Adipose tissue (tissue), 3 donors: ENCODE measurements around the gene ZSWIM2. TPM values are rescaled to one million over a fixed set of nuclear protein-coding genes. Genes with fewer than 3 reads are reported as not detected.
A peak's percentile ranks its signal among the peaks of the same experiment; 100 is the strongest.
"Not testable (repeated sequence)": the region's sequence is repeated elsewhere in the genome, so short reads cannot be mapped to it uniquely, and the experiment has no call there.

Source experiments
- H3K27ac ChIP-seq: one replicate; pipeline ENCODE4 v1.5.1; 2013; ENCODE audit warnings: low read depth, low read length
- WGBS, 3 donors: extraction: QIAGEN DNeasy Blood & Tissue Kit; methylation state at CpG; one replicate each; pipeline ENCODE4 v1.1.7; 2013; 5-methylcytosine and 5-hydroxymethylcytosine counted together
- polyA plus RNA-seq, 3 donors: library from polyadenylated mRNA; stranded (reverse); fragments of 200-250 nt; gene quantifications; one replicate each; pipeline ENCODE4 v1.2.3, GENCODE V29; 2013
- donor health status: healthy with polysubstance abuse.
- donor health status: Bipolar disorder and iron deficiency.
- donor health status: healthy.

Gene ZSWIM2
- polyA plus RNA-seq = under 1 TPM in 2 of 3 donors, not detected in 1; 0.34 TPM

- H3K27ac ChIP-seq = no peak within 1 kb of the TSS
These were observed at the start of gene ZSWIM2 for GRCh38 chr2:186848873-186849578. Gene ZSWIM2, minus strand, starts transcription at chr2:186849170. Its CDS starts 40 bp downstream, at chr2:186849130.

GRCh38 chr2:186896220-186896619 is 47.2 kb upstream of the ZSWIM2 start:
- H3K27ac ChIP-seq = not testable (repeated sequence)
- 64 to 88% (median 81%) methylated on average over 3 of the region's 3 CpGs for WGBS, 3 donors

More at GRCh38 chr2:186848873-186849578, at the start of gene ZSWIM2:
- WGBS, 3 donors = 4 to 8% (median 7%) methylated on average over 39 of the region's 39 CpGs

GRCh38 chr2:186895451-186895850 is 46.5 kb upstream of the ZSWIM2 start:
- H3K27ac ChIP-seq = no peak overlapping the region
- 86 to 97% (median 93%) methylated on average over 2 of the region's 2 CpGs for WGBS, 3 donors

- WGBS, 3 donors = 57 to 72% (median 65%) methylated on average over 5 of the region's 5 CpGs
- no peak overlapping the region for H3K27ac ChIP-seq
These were observed 45.5 kb upstream of the ZSWIM2 start for GRCh38 chr2:186894478-186894877.

- 87 to 98% (median 95%) methylated on average over 2 of the region's 2 CpGs for WGBS, 3 donors
These were observed 43.9 kb upstream of the ZSWIM2 start for GRCh38 chr2:186892821-186893220.

GRCh38 chr2:186891185-186891621 is 42.2 kb upstream of the ZSWIM2 start:
- WGBS, 3 donors = 53 to 72% (median 69%) methylated on average over 1 of the region's 1 CpG

More at GRCh38 chr2:186892821-186893220, 43.9 kb upstream of the ZSWIM2 start:
- no peak overlapping the region for H3K27ac ChIP-seq

GRCh38 chr2:186889101-186889879 is 40.3 kb upstream of the ZSWIM2 start:
- 28 to 49% (median 35%) methylated on average over 7 of the region's 7 CpGs for WGBS, 3 donors
- H3K27ac ChIP-seq = no peak overlapping the region

More at GRCh38 chr2:186891185-186891621, 42.2 kb upstream of the ZSWIM2 start:
- no peak overlapping the region for H3K27ac ChIP-seq

GRCh38 chr2:186887107-186888090 is 38.4 kb upstream of the ZSWIM2 start:
- no peak overlapping the region for H3K27ac ChIP-seq
- 37 to 68% (median 43%) methylated on average over 7 of the region's 7 CpGs for WGBS, 3 donors

- H3K27ac ChIP-seq = peak overlapping the region; percentile 72
- 27 to 36% (median 27%) methylated on average over 1 of the region's 1 CpG for WGBS, 3 donors
These were observed 35.6 kb upstream of the ZSWIM2 start for GRCh38 chr2:186884587-186884986.

- WGBS, 3 donors = 68 to 81% (median 78%) methylated on average over 2 of the region's 2 CpGs
- no peak overlapping the region for H3K27ac ChIP-seq
These were observed 34.7 kb upstream of the ZSWIM2 start for GRCh38 chr2:186883666-186884065.

GRCh38 chr2:186882511-186883071 is 33.6 kb upstream of the ZSWIM2 start:
- 64 to 75% (median 73%) methylated on average over 2 of the region's 2 CpGs for WGBS, 3 donors
- H3K27ac ChIP-seq = no peak overlapping the region

GRCh38 chr2:186881660-186882059 is 32.7 kb upstream of the ZSWIM2 start:
- WGBS, 3 donors = 63 to 86% (median 80%) methylated on average over 1 of the region's 1 CpG
- H3K27ac ChIP-seq = no peak overlapping the region

- 73 to 95% (median 85%) methylated on average over 2 of the region's 2 CpGs for WGBS, 3 donors
- H3K27ac ChIP-seq = no peak overlapping the region
These were observed 30.3 kb upstream of the ZSWIM2 start for GRCh38 chr2:186879312-186879711.

GRCh38 chr2:186874713-186875112 is 25.7 kb upstream of the ZSWIM2 start:
- 79 to 93% (median 87%) methylated on average over 4 of the region's 4 CpGs for WGBS, 3 donors
- no peak overlapping the region for H3K27ac ChIP-seq

GRCh38 chr2:186871881-186872280 is 22.9 kb upstream of the ZSWIM2 start:
- H3K27ac ChIP-seq = no peak overlapping the region
- 56 to 76% (median 69%) methylated on average over 2 of the region's 2 CpGs for WGBS, 3 donors

GRCh38 chr2:186868344-186868743 is 19.4 kb upstream of the ZSWIM2 start:
- H3K27ac ChIP-seq = no peak overlapping the region
- 45 to 60% (median 50%) methylated on average over 1 of the region's 1 CpG for WGBS, 3 donors

- WGBS, 3 donors = 1 to 2% (median 1%) methylated on average over 2 of the region's 2 CpGs
- no peak overlapping the region for H3K27ac ChIP-seq
These were observed 14.1 kb upstream of the ZSWIM2 start for GRCh38 chr2:186862869-186863709.
